Neural progenitor cell (in vitro differentiated cells): ENCODE measurements around the gene CERS3.

Source experiments
- CTCF ChIP-seq: fragments of 200-600 bp; sonication (generic); IDR thresholded peaks from 2 replicates; pipeline ENCODE4 v1.5.1; 2017; ENCODE audit warnings: antibody characterized with exemption, mild to moderate bottlenecking
- EZH2 ChIP-seq: fragments of 200-600 bp; sonication (generic); IDR thresholded peaks from 2 replicates; pipeline ENCODE4 v1.6.1; 2017; ENCODE audit warnings: antibody characterized with exemption, mild to moderate bottlenecking, moderate library complexity

GRCh38 chr15:100353449-100353848 lies 175.3 kb downstream of the CERS3 start:
- no peak for TF ChIP-seq EZH2
- TF ChIP-seq CTCF: no peak
